T-helper 2 cell treated with Interferon-gamma antibody and Interleukin-4, amounts not matched to agents 5 μg/mL and 100 μg/mL, for 36 hours (primary cell): ENCODE data around the gene NELFB.
A peak's percentile ranks its signal among the peaks of the same experiment; 100 is the strongest.

Experiments
- DNase-seq: peaks from one replicate; pipeline ENCODE4 v3.0.0; 2021; ENCODE audit warnings: low spot score
- H3K27ac Mint-ChIP-seq: one replicate; pipeline ENCODE4 v1.8.0; 2021; ENCODE audit warnings: mild to moderate bottlenecking, mixed read lengths
- H3K27me3 Mint-ChIP-seq: one replicate; pipeline ENCODE4 v1.8.0; 2021; ENCODE audit warnings: low read depth, mixed read lengths
- H3K36me3 Mint-ChIP-seq: one replicate; pipeline ENCODE4 v1.8.0; 2021; ENCODE audit warnings: low read depth, mixed read lengths
- H3K4me1 Mint-ChIP-seq: one replicate; pipeline ENCODE4 v1.8.0; 2021; ENCODE audit warnings: low read depth, mixed read lengths
- H3K4me3 Mint-ChIP-seq: one replicate; pipeline ENCODE4 v1.8.0; 2022; ENCODE audit warnings: mild to moderate bottlenecking, moderate library complexity, mixed read lengths
- H3K9me3 Mint-ChIP-seq: one replicate; pipeline ENCODE4 v1.8.0; 2021; ENCODE audit warnings: mixed read lengths

Gene NELFB

DNA sequence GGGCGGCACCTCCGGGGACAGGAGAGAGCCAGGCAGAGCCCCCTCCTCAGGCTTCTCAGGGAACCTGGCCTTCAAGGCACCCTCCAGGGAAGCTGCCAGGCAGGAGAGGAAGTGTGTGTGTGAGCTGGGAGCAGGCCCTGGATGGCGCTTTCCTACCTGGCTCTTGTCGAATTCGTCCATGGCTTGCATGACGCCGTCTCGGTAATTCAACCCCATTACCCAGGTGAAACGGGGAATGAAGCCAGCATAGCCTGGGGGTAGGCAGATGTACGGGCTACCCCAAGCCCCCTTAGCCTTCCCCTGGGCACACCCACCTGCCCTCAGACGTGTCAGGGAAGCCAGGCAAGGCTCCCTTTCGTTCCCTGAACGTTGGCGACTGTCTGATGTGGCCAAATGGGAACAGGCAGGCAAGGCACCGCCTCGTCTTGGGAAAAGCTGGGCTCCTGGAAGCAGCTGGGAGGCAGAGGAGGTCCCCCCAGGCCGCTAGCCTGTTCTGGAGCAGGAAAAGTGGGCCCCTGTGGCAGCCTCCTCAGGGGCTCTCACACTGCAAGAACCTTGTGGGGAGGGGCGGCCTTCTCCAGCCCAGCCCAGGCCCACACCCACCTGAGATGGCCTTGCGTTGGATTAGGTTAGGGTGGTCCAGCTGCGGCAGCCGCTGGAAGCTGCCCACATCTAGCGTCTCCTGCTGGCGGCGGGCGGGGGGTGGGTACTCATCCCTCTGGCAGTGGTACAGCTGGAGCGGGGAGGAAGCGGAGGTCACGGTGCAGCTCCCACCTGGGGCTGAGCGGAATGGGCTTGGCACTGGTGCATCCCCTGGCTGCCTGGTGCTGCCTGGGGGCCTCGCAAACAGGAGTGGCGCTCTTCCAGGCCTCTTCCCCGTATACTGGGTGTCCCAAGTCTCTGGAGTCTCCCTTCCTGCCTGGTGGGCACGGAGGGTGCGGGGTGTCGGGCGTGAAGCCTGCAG lies 10.4 kb upstream of the NELFB start:
- no peak overlapping the region for H3K27ac Mint-ChIP-seq
- peaks cover 14% of the 10 kb centered on the region for H3K4me1 Mint-ChIP-seq

GRCh38 chr9:137245450-137246421 lies 9.4 kb upstream of the NELFB start:
- DNase-seq, result no peak
- Mint-ChIP-seq H3K27me3 (peaks cover 2% of the 10 kb centered on the region), H3K4me3 (no peak overlapping the region), H3K9me3 (no peaks in the 10 kb centered on the region), H3K27ac (no peak overlapping the region), H3K4me1 (peaks cover 14% of the 10 kb centered on the region), H3K36me3 (peaks cover 23% of the 10 kb centered on the region)

More for the DNA sequence above, 10.4 kb upstream of the NELFB start:
- peaks cover 2% of the 10 kb centered on the region for H3K27me3 Mint-ChIP-seq
- no peak overlapping the region for H3K4me3 Mint-ChIP-seq
- no peaks in the 10 kb centered on the region for H3K9me3 Mint-ChIP-seq
- DNase-seq, result no peak
- peaks cover 23% of the 10 kb centered on the region for H3K36me3 Mint-ChIP-seq

DNA sequence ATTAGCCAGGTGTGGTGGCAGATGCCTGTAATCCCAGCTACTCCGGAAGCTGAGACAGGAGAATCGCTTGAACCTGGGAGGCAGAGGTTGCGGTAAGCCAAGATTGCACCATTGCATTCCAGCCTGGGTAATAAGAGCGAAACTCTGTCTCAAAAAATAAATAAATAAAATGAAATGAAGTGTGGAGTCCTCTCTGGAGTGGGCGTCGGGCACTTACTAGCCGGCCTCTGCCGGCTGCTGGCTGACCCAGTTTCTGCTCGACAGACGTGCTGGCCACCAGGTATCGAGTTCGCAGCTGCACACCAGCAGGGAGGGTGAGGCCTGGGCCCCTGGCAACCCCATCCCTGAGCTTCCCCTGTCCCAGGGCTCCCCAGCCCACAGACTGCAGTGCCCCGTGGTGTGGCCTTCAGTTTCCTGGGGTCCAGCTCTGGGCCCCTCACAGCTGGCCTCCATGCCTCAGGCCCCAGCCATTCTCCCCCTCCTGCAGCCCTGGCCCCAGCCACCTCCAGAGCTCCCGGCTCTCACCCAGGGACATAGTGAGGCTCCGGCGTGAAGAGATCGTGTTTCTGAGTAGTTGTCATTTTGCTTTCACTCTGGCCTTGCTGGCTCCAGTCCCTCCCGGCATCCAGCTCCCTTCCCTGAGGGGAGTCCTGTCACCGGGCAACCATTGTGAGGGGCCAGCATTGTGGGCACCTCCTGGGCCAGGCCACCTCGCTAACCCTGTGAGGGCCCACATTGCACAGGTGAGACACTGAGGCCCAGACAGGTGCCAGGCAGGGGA lies 7.8 kb upstream of the NELFB start:
- DNase-seq, result no peak
- peak overlapping the region; percentile 20 for H3K27ac Mint-ChIP-seq

DNA sequence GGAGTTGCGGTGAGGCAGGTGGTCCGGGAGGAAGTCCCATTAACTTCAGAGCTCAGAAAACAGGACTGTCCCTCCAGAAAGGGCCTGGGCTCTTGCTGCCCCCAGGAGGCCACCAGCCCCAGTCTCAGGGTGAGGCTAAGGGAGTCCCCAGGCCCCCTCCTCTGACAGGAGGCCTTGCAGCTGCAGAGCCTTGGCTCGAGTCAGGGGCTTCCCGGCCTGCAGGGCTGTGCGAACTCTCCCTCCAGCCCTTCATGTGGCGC lies 7.3 kb upstream of the NELFB start:
- Mint-ChIP-seq H3K27ac (no peak overlapping the region), H3K9me3 (no peaks in the 10 kb centered on the region), H3K4me1 (peaks cover 5% of the 10 kb centered on the region), H3K4me3 (no peak overlapping the region), H3K36me3 (peaks cover 10% of the 10 kb centered on the region), H3K27me3 (no peaks in the 10 kb centered on the region)
- no peak for DNase-seq

More for the DNA sequence above, 7.8 kb upstream of the NELFB start:
- Mint-ChIP-seq H3K9me3 (no peaks in the 10 kb centered on the region), H3K27me3 (no peaks in the 10 kb centered on the region), H3K4me1 (peaks cover 10% of the 10 kb centered on the region), H3K36me3 (peaks cover 15% of the 10 kb centered on the region), H3K4me3 (no peak overlapping the region)

- no peak for DNase-seq
- no peaks in the 10 kb centered on the region for H3K36me3 Mint-ChIP-seq
- H3K9me3 Mint-ChIP-seq, result no peaks in the 10 kb centered on the region
- H3K27me3 Mint-ChIP-seq, result no peaks in the 10 kb centered on the region
- no peak overlapping the region for H3K4me3 Mint-ChIP-seq
- H3K27ac Mint-ChIP-seq, result no peak overlapping the region
- peaks cover 4% of the 10 kb centered on the region for H3K4me1 Mint-ChIP-seq
Measured at GRCh38 chr9:137250329-137251193, 4.6 kb upstream of the NELFB start.

DNA sequence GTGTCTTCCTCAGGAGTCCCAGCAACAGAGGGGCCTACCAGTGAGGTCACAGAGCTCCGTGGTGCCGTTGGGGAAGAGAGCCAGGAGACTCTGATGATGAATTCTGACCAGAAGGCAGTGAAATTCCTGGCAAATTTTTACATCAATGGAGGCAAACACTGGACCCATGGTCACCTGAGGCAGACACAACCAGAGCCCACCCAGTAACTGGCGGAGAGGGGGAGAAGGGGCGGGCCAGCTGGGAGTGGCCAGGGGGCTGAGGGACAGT lies 4.0 kb upstream of the NELFB start, which contains the start of gene STPG3:
STPG3 (plus strand) TSS at position 93 of the 268 bp plus-strand sequence; CDS start at position 94, 1 bp downstream.
- DNase-seq, result no peak
- Mint-ChIP-seq H3K4me3 (no peak within 1 kb of the TSS), H3K27ac (no peak within 1 kb of the TSS), H3K27me3 (no peaks in the 10 kb centered on the region), H3K9me3 (no peaks in the 10 kb centered on the region), H3K4me1 (peaks cover 4% of the 10 kb centered on the region), H3K36me3 (no peaks in the 10 kb centered on the region)

GRCh38 chr9:137251490-137252268 lies 3.4 kb upstream of the NELFB start:
- Mint-ChIP-seq H3K4me3 (no peak overlapping the region), H3K27ac (no peak overlapping the region), H3K4me1 (peaks cover 4% of the 10 kb centered on the region), H3K36me3 (peaks cover 3% of the 10 kb centered on the region), H3K9me3 (no peaks in the 10 kb centered on the region), H3K27me3 (no peaks in the 10 kb centered on the region)
- DNase-seq, result no peak

- peaks cover 4% of the 10 kb centered on the region for H3K4me1 Mint-ChIP-seq
- no peaks in the 10 kb centered on the region for H3K27me3 Mint-ChIP-seq
- no peak overlapping the region for H3K4me3 Mint-ChIP-seq
- no peak for DNase-seq
- H3K36me3 Mint-ChIP-seq, result peaks cover 7% of the 10 kb centered on the region
- no peaks in the 10 kb centered on the region for H3K9me3 Mint-ChIP-seq
- no peak overlapping the region for H3K27ac Mint-ChIP-seq
Measured at GRCh38 chr9:137252555-137253506, 2.3 kb upstream of the NELFB start.

GRCh38 chr9:137253717-137254623 lies 1.2 kb upstream of the NELFB start:
- peak overlapping the region; percentile 82 for H3K4me3 Mint-ChIP-seq
- peak overlapping the region; percentile 56 for H3K27ac Mint-ChIP-seq
- H3K36me3 Mint-ChIP-seq, result peaks cover 10% of the 10 kb centered on the region
- no peak for DNase-seq
- H3K4me1 Mint-ChIP-seq, result peaks cover 4% of the 10 kb centered on the region
- no peaks in the 10 kb centered on the region for H3K27me3 Mint-ChIP-seq
- H3K9me3 Mint-ChIP-seq, result no peaks in the 10 kb centered on the region

DNA sequence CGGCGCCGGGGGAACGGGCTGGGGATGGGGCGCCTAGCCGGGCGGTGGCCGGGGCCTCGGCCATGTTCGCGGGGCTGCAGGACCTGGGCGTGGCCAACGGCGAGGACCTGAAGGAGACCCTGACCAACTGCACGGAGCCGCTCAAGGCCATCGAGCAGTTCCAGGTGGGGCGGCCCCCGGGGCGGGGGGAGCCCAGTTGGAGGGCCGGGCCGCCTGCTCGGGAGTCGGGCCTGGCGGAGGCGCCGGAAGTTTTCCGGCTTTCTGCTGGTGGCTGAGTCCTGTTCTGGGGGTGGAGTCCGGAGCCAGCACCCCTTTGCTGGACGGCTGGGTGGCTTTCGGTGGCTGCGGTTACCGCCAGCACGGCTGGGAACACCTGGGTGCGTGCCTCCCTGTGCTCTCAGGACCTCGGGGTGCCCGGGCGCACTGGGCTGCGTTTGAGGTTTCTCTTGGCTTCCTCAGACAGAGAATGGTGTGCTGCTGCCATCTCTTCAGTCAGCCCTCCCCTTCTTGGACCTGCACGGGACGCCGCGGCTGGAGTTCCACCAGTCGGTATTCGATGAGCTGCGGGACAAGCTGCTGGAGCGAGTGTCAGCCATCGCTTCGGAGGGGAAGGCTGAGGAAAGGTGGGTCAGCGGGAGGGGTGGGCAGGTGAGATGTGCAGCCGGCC lies 454 bp downstream of the NELFB start:
- Mint-ChIP-seq H3K9me3 (no peaks in the 10 kb centered on the region), H3K4me1 (peaks cover 4% of the 10 kb centered on the region), H3K4me3 (peak overlapping the region; percentile 91), H3K36me3 (peaks cover 13% of the 10 kb centered on the region), H3K27ac (peak overlapping the region; percentile 82), H3K27me3 (no peaks in the 10 kb centered on the region)
- no peak for DNase-seq
